Measurements from ENCODE around the gene KRTAP4-11.

DNA sequence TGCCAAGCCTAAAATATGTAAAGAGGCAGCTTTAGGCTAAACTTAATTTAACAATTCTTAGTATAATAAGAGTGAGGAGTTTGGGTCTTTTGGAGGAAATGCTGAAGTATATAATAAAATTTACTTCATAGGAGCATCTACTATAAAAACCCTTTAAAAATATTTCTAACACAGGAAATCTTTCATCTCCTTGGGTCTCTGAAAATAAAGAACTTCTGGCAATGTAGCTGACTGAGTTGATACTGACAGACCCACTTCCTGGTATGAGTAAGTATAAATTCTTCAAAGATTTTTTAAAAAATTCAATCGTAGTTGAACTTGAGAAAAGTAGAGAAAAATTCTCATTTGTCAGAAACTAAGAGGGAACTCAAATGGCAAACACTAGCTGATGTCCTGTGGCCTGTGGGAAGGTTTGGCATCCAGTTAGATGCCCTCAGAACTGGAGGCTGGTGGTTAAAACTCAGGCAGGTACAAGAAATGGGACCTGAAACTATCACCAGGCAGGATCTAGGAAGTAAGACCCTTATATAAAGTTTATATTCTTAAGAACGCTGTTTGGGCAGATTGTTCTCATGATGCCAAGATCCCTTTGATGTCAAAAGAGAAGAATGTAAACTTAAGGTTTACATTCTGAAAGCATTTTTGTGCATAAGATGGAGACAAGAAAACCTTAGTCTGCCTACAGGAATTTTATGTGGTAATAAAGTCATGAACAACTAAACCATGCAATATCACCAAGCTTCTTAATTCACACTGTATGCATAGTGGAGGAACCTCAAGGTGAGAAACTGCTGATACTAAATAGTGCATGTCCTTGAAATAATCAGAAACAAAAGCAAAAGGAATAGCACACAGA lies 15.9 kb upstream of the KRTAP4-11 start:
- no peak for TF ChIP-seq POLR2A (IDR thresholded peaks at IDR 0.05)
- TF ChIP-seq, protein P1, sequence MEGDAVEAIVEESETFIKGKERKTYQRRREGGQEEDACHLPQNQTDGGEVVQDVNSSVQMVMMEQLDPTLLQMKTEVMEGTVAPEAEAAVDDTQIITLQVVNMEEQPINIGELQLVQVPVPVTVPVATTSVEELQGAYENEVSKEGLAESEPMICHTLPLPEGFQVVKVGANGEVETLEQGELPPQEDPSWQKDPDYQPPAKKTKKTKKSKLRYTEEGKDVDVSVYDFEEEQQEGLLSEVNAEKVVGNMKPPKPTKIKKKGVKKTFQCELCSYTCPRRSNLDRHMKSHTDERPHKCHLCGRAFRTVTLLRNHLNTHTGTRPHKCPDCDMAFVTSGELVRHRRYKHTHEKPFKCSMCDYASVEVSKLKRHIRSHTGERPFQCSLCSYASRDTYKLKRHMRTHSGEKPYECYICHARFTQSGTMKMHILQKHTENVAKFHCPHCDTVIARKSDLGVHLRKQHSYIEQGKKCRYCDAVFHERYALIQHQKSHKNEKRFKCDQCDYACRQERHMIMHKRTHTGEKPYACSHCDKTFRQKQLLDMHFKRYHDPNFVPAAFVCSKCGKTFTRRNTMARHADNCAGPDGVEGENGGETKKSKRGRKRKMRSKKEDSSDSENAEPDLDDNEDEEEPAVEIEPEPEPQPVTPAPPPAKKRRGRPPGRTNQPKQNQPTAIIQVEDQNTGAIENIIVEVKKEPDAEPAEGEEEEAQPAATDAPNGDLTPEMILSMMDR (IDR thresholded peaks at IDR 0.05): no peak
- no peak for TF ChIP-seq EP300 (IDR thresholded peaks at IDR 0.05)
- no peak for TF ChIP-seq POLR2AphosphoS5 (IDR thresholded peaks at IDR 0.05)
